GM13977 (cell line): ENCODE results near the gene THAP2.

Experiments used
- DNase-seq: peaks from one replicate; pipeline ENCODE4 v3.0.0; 2012; ENCODE audit warnings: low spot score
- in situ Hi-C: fragments of 300-500 bp; cut with MboI; formaldehyde crosslinking; loops from one replicate; pipeline ENCODE4 v1.12.0; 2022; ENCODE audit warnings: low sequenced_read_pairs, low pct_unique_long_range_greater_than_20kb, mixed read lengths, inconsistent platforms; ENCODE audit not compliant: unreplicated experiment
- TF ChIP-seq, protein P1 (sequence below): IDR thresholded peaks from 2 replicates; pipeline ENCODE4 v1.5.1; 2012; ENCODE audit warnings: mild to moderate bottlenecking, control low read depth; ENCODE audit not compliant: insufficient read depth; ENCODE audit errors: extremely low read depth, missing control alignments

The THAP2 gene

DNA sequence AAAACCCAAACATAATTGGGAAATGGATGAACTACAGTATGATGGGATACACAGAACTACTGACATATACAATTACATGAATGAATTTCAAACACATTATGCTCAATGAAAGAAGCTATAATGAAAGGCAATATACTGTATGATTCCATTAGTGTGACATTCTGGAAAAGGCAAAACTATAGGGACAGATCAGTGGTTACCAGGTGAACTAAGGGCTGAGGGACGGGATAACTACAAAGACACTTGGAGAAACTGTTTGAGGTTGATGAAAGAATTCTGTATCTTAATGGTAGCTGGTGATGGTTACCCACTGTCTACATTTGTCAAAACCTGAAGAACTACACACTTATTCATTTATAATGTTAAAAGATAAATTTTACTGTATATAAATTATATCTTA lies 8.2 kb upstream of the THAP2 start:
- in situ Hi-C loops, result no loop called here
- DNase-seq, result no peak
- TF ChIP-seq, protein P1, sequence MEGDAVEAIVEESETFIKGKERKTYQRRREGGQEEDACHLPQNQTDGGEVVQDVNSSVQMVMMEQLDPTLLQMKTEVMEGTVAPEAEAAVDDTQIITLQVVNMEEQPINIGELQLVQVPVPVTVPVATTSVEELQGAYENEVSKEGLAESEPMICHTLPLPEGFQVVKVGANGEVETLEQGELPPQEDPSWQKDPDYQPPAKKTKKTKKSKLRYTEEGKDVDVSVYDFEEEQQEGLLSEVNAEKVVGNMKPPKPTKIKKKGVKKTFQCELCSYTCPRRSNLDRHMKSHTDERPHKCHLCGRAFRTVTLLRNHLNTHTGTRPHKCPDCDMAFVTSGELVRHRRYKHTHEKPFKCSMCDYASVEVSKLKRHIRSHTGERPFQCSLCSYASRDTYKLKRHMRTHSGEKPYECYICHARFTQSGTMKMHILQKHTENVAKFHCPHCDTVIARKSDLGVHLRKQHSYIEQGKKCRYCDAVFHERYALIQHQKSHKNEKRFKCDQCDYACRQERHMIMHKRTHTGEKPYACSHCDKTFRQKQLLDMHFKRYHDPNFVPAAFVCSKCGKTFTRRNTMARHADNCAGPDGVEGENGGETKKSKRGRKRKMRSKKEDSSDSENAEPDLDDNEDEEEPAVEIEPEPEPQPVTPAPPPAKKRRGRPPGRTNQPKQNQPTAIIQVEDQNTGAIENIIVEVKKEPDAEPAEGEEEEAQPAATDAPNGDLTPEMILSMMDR, result no peak

DNA sequence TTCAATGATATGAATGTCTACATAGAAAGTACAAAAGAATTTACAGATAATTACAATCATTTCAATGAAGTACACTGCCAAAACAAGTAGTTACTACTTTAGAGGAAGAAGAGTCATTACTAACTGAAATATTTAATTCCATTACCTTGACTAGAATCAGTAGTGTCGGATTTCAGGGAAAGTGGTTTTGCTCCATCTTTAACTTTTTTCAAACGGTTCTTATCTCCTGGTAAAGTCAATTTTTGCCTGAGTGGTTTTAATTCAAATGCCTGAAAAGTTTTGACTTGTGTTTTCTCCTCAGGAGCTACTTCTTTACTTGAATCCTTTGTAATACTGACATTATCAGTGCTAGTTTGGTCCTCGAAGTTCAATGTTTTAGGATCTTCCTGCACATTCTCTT lies 7.4 kb upstream of the THAP2 start:
- TF ChIP-seq, protein P1, result no peak
- no peak for DNase-seq
- in situ Hi-C loops, result no loop called here

DNA sequence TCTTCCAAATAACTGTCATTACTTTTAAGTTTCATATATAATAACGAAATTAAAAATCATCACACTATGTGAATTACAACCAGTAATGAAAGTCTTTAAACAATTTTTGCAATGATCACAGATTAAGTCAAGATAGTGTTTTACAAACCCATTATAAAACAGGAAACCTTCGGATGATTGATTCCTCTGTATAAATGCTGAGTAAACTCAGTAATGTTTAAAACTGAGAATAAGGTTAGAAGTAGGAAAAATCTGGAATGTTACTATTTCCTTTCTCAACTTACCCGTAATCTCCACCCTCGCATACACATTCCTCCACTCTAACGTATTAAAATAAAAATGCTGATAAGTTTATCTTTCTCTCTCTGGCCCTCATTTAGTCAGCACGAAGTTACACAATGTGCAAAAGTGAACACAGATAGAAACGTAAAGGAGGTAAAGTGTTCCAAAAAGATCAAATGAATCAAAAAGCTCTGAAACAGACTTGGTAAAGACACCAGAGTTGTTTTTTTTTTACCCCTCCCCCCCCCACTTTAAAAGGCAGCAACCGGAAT lies 2.0 kb upstream of the THAP2 start:
- in situ Hi-C loops, result no loop called here
- TF ChIP-seq, protein P1, result no peak
- no peak for DNase-seq

DNA sequence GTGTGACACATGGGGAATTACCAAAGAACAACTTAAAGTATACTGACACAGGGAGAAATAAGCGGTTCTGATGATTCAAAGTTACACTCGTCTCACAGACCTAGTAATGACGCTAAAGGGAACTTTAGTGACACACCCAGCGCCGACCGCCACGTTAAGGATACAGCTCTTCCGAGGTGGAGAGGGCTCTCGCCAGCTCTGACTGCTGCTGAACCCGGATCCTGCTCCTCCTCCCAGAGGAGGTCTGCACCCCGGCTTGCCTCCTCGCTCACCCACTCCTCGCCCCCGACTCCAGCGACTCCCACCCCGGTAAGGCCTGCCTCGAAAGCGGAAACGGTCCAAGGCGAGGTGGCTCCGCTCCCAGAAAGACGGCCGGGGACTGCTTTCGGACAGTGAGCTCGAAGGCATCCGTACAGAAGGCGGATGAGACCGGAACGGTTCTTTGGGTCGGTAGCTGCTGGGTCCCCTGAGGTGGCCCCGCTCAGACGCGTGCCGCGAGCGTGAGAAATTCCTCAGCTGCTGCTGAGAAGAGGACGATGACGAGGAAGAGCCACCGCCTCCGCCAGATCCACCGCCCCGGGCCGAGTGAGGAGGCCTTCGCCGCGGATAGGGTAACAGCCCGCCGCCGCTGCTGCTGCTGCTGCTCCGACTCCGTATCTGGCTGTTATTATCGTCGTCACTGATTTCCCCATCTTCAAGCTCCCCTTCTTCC lies 1.1 kb upstream of the THAP2 start:
- in situ Hi-C loops, result no loop called here
- peak; percentile 40 for DNase-seq
- TF ChIP-seq, protein P1, result no peak

DNA sequence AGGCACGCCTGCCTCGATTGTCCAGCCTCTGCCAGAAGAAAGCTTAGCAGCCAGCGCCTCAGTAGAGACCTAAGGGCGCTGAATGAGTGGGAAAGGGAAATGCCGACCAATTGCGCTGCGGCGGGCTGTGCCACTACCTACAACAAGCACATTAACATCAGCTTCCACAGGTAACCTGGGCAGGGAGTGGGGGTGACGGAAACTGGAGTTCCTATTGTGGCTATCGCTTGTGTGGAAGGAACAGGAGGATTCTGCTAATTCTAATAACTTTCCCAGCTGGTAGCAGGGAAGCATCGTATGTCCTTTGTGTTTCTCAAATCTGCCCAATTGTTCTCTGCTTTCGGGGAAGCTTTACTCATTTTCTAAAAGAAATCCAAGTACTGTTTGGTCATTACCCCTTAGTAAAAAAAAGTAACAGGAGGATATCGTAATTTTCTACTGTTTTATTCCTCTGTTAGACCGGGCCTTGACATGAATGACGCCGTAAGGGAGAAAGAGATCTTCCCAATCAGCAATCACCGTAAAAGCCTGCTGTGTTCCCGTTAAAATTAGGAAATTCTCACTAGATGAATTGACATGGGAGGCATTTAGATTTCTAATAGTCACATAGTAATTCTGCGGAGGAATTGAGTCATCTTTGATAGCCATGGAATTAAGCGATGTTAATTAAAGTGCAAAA lies 449 bp downstream of the THAP2 start:
- in situ Hi-C loops, result no loop called here
- no peak for DNase-seq
- TF ChIP-seq, protein P1, result no peak

DNA sequence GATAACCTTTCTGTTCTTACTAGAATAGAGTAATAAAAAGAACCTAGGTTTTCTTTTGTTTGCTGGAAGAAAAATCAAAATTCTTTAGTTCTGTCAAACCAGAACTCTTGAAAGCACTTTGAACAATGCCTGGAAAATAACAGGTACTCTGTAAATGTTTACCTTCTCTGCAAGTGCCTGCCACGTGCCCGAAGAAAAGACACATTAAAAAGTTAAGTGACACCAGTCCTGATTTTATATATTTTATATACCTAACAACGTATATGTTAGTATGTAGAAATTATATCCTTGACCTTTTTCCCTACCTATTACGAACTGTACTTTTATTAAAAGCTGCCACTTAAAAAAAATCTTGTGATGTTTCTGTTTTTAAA lies 976 bp downstream of the THAP2 start:
- TF ChIP-seq, protein P1, result no peak
- no peak for DNase-seq
- in situ Hi-C loops, result no loop called here
